HG03342 (cell line): ENCODE results near the gene EVL.

Experiments
- ATAC-seq: cut with Tn5 transposase; IDR thresholded peaks from one replicate; pipeline ENCODE4 v1.9.1; 2021; ENCODE audit warnings: mild to moderate bottlenecking, moderate library complexity; ENCODE audit not compliant: unreplicated experiment

EVL gene

GRCh38 chr14:100108042-100108825 lies 43.0 kb downstream of the EVL start:
- ATAC-seq, result peak; percentile 81

- ATAC-seq, result no peak
Measured at GRCh38 chr14:100108840-100109593, 43.8 kb downstream of the EVL start.

- ATAC-seq, result no peak
Measured at GRCh38 chr14:100109594-100109955, 44.4 kb downstream of the EVL start.

- ATAC-seq, result no peak
Measured at GRCh38 chr14:100110816-100111215, 45.6 kb downstream of the EVL start.

GRCh38 chr14:100111931-100112704 lies 46.9 kb downstream of the EVL start:
- ATAC-seq, result no peak

- ATAC-seq, result no peak
Measured at GRCh38 chr14:100114109-100114765, 49.0 kb downstream of the EVL start.

GRCh38 chr14:100115236-100115635 lies 50.0 kb downstream of the EVL start:
- ATAC-seq, result no peak

- ATAC-seq, result no peak
Measured at GRCh38 chr14:100115726-100116125, 50.5 kb downstream of the EVL start.

GRCh38 chr14:100116134-100116533 lies 50.9 kb downstream of the EVL start:
- ATAC-seq, result no peak

- no peak for ATAC-seq
Measured at GRCh38 chr14:100117026-100117425, 51.8 kb downstream of the EVL start.

- no peak for ATAC-seq
Measured at GRCh38 chr14:100117633-100118395, 52.6 kb downstream of the EVL start.

- ATAC-seq, result no peak
Measured at GRCh38 chr14:100118396-100119011, 53.3 kb downstream of the EVL start.

- no peak for ATAC-seq
Measured at GRCh38 chr14:100119251-100119650, 54.0 kb downstream of the EVL start.

GRCh38 chr14:100120522-100121269 lies 55.5 kb downstream of the EVL start:
- no peak for ATAC-seq

- no peak for ATAC-seq
Measured at GRCh38 chr14:100121643-100122480, 56.6 kb downstream of the EVL start.

- ATAC-seq, result no peak
Measured at GRCh38 chr14:100122481-100123223, 57.4 kb downstream of the EVL start.

GRCh38 chr14:100123618-100124017 lies 58.4 kb downstream of the EVL start:
- ATAC-seq, result no peak
